A549 treated with dexamethasone at 1 μM for 4 hours (cell line): ENCODE data around the gene DENR. TPM values are rescaled to one million over a fixed set of nuclear protein-coding genes. Genes with fewer than 3 reads are reported as not detected.

Experiments
- total RNA-seq: library from RNA; stranded (reverse); fragments of 200-300 nt; extraction: Qiagen RNA extraction; gene quantifications from 5 replicates; pipeline ENCODE4 v1.2.3, GENCODE V29; 2022

Gene DENR, protein sequence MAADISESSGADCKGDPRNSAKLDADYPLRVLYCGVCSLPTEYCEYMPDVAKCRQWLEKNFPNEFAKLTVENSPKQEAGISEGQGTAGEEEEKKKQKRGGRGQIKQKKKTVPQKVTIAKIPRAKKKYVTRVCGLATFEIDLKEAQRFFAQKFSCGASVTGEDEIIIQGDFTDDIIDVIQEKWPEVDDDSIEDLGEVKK
- 54.2 to 64.4 TPM (median 60.6 TPM) in 5 replicates for total RNA-seq

DNA sequence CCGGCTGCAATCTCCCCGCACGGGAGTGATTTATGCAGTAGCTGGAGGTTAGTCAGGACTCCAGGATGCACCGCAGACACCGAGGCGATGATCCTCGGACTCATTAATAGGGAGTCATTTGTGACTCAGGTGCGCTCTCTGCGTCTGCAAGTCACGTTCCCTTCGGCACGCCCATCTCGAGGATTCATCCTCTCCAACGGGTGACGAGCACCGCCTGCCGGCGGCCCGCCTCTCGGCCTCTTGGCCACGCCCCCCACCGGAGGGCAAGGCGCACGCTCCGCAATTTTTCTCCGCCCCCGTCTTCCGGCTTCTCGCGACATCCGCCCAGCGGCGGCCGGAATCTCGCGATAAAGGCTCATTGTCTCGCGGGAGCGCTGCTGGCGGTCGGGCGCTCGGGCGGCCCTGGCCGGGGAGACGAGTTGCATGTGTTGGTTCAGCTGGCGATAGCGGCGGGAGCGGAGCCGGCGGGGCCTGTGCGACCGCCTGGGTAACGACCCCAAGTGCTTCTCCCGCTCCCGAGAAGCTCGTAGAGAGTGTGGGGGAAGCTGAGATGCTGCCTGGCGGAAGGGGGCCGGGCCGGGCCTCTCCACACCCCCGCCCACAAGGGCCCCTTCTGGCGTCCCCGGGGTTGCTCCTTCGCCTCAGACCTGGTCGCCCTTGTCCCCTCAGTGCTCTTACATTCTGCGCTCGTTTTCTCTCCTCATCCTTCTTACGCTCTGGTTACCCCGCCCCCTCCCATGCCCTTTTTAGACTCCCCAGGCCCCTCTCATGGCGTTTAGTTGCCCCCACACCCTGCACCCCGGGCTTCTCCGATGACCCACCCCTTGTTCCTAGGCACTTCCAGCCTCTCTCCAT is at the start of gene DENR:
DENR (plus strand) TSS at position 361 of the 855 bp plus-strand sequence. CDS start 878 bp downstream, outside the sequence.

DNA sequence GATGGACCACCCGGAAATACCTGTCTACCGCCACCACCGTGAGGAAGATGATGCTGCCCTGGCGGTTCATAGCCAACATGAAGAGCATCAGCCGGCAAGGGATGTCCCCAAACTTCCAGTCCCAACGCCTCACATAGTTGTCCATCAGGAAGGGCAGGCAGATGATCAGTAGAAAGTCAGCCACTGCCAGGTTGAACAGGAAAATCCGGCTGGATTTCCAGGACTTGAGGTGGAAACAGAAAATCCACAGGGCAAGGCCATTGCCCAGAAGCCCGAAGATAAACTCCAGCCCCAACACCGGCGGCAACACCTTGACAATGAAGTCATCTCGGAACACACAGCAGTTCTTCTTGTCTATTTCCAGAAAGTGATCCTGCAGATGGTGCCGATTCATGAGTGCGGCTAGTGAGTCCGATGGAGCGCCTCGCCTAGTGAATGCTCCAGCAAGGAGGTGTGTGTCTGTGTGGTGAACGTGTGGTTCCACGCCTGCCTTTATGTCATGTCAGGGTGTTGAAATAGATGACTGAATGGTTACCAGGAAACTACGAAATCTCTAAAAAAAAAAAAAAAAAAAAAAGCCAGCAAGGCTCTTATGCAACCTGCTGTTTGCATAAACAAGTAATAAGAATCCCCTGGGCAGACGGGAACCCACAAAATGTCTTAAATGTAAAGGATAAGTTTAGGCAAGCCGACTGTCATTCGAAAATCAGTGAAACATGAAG is 49.6 kb upstream of the DENR start, which contains the start of gene HCAR2:
HCAR2 (minus strand) TSS at position 468 of the 722 bp plus-strand sequence; CDS start at position 394, 74 bp downstream.

GRCh38 chr12:122716658-122717057 is 36.0 kb upstream of the DENR start, which contains the start of gene HCAR3:
TSS of gene HCAR3 (minus strand) at chr12:122716811. CDS start at chr12:122716737, 74 bp downstream.

GRCh38 chr12:122730215-122731014 is 22.2 kb upstream of the DENR start, which contains the start of gene HCAR1:
TSS of gene HCAR1 (minus strand) at chr12:122730844. CDS start at chr12:122730339, 505 bp downstream.

Other genes with a start within 250 kb of the DENR start
- 53.7 to 75.1 TPM (median 64.3 TPM) in 5 replicates for gene RSRC2, start 225.9 kb upstream of the DENR start, total RNA-seq
- 14.2 to 25.0 TPM (median 22.5 TPM) in 5 replicates for gene KNTC1, start 225.6 kb upstream of the DENR start, total RNA-seq
- gene HCAR2, start 49.5 kb upstream of the DENR start, total RNA-seq, result 0.04 to 0.08 TPM (median 0.07 TPM) in 3 of 5 replicates, not detected in the others
- gene HCAR3, start 36.0 kb upstream of the DENR start, total RNA-seq, result 0.06 to 0.11 TPM in 2 of 5 replicates, not detected in the others
- 0.02 to 0.11 TPM (median 0.07 TPM) in 5 replicates for gene HCAR1, start 22.0 kb upstream of the DENR start, total RNA-seq
- 0.04 to 0.07 TPM (median 0.04 TPM) in 4 of 5 replicates, not detected in the other for gene CCDC62, start 21.7 kb downstream of the DENR start, total RNA-seq
- gene HIP1R, start 82.6 kb downstream of the DENR start, total RNA-seq, result 19.5 to 37.3 TPM (median 32.8 TPM) in 5 replicates
- gene VPS37B, start 143.3 kb downstream of the DENR start, total RNA-seq, result 23.6 to 29.6 TPM (median 28.3 TPM) in 5 replicates
- 9.0 to 12.1 TPM (median 10.8 TPM) in 5 replicates for gene ABCB9, start 213.6 kb downstream of the DENR start, total RNA-seq
- 11.6 to 16.2 TPM (median 15.8 TPM) in 5 replicates for gene OGFOD2, start 222.4 kb downstream of the DENR start, total RNA-seq
- 215 to 235 TPM (median 226 TPM) in 5 replicates for gene ARL6IP4, start 227.9 kb downstream of the DENR start, total RNA-seq